ENCODE data around the gene FAM131C.
"Not testable (repeated sequence)": the region's sequence is repeated elsewhere in the genome, so short reads cannot be mapped to it uniquely, and the experiment has no call there.

FAM131C gene

GRCh38 chr1:16038620-16038912, 34.9 kb downstream of the FAM131C start:
- TF ChIP-seq CTCF (IDR thresholded peaks at IDR 0.05; ENCODE audit: insufficient read depth, missing control alignments) = no peak
- DNase-seq (ENCODE audit: insufficient read length, low spot score) (no peak), FAIRE-seq (no peak)

- not testable (repeated sequence) for DNase-seq (ENCODE audit: insufficient read length, low spot score); FAIRE-seq
Measured at GRCh38 chr1:16036461-16036860, 37.0 kb downstream of the FAM131C start.

- DNase-seq (ENCODE audit: insufficient read length, low spot score); FAIRE-seq: not testable (repeated sequence)
Measured at GRCh38 chr1:16033103-16033632, 40.3 kb downstream of the FAM131C start.

- TF ChIP-seq CTCF (IDR thresholded peaks at IDR 0.05; ENCODE audit: insufficient read depth, missing control alignments) = peak; percentile 53
- DNase-seq (ENCODE audit: insufficient read length, low spot score) (peak; percentile 59), FAIRE-seq (no peak)
Measured at GRCh38 chr1:16032388-16033102, 40.9 kb downstream of the FAM131C start.

- no peak for DNase-seq (ENCODE audit: insufficient read length, low spot score)
- TF ChIP-seq CTCF (IDR thresholded peaks at IDR 0.05; ENCODE audit: insufficient read depth, missing control alignments) = no peak
- no peak for FAIRE-seq
Measured at GRCh38 chr1:16031551-16031950, 41.9 kb downstream of the FAM131C start.

GRCh38 chr1:16029288-16029687, 44.2 kb downstream of the FAM131C start:
- FAIRE-seq (no peak), DNase-seq (ENCODE audit: insufficient read length, low spot score) (no peak)
- TF ChIP-seq CTCF (IDR thresholded peaks at IDR 0.05; ENCODE audit: insufficient read depth, missing control alignments) = no peak

- DNase-seq (ENCODE audit: insufficient read length, low spot score); FAIRE-seq: not testable (repeated sequence)
Measured at GRCh38 chr1:16029003-16029268, 44.5 kb downstream of the FAM131C start.

- FAIRE-seq (no peak), DNase-seq (ENCODE audit: insufficient read length, low spot score) (no peak)
- TF ChIP-seq CTCF (IDR thresholded peaks at IDR 0.05; ENCODE audit: insufficient read depth, missing control alignments) = no peak
Measured at GRCh38 chr1:16028237-16029002, 45.0 kb downstream of the FAM131C start.
